GM10847 (cell line): ENCODE measurements around the gene MAP3K20.

Source experiments
- POLR2A ChIP-seq: IDR thresholded peaks from 2 replicates; pipeline ENCODE4 v1.6.1; 2011; ENCODE audit not compliant: insufficient read length; ENCODE audit errors: extremely low read depth

MAP3K20 gene

DNA sequence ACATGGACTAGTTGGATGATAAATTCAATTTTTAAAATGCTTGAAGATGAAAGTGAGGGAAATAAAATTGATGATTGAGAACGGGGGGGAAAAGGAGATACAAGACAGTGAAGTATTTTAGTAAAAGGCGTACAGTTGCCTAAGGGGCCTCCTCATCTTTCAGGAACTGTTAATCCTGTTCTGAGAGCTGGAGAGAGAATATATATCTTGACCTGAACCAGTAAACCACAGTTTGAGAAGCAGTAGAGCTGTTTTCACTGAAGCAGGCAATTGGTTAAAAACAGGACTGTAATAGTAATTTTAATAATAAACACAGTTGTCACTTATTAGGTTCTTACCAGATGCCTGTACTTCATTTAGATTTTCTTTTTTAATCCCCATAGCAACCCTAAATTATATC is 137.5 kb downstream of the MAP3K20 start:
- no peak for TF ChIP-seq POLR2A

DNA sequence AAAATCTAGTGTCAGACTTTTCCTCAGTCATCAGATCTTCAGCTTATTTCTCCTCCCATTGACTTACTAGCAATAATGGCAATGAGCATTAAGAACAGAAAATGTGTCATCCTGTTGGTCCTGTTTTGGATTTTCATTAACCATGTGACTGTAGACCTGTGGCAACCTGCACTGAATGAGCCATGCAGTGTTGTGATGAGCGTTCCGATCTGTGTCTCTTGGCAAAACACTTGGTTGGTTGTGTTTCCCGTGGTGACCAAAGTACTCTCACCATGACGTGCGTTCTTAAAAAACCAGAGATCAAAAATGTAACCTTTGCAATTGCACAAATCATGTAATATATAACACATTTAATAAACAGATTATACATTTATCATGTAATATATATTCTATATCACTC is 138.6 kb downstream of the MAP3K20 start:
- no peak for TF ChIP-seq POLR2A

DNA sequence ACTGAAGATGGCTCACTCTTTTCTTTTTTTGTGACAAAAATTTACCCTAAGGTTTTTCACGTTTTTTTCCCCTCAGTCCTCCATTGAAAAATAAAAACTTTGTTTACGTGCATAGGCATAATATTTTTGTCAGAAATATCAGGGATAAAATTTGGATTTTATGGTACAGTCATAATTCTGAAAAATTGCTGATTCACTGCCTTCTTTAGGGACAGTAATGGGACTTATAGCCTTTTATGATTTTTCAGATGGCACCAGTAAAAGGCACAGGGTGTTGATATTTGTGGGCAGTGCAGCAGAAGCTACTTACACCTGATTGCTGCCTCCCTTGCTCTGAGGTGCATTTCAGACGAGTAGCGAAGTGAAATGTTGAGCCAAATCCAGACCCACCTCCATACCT is 139.7 kb downstream of the MAP3K20 start:
- TF ChIP-seq POLR2A, result no peak

DNA sequence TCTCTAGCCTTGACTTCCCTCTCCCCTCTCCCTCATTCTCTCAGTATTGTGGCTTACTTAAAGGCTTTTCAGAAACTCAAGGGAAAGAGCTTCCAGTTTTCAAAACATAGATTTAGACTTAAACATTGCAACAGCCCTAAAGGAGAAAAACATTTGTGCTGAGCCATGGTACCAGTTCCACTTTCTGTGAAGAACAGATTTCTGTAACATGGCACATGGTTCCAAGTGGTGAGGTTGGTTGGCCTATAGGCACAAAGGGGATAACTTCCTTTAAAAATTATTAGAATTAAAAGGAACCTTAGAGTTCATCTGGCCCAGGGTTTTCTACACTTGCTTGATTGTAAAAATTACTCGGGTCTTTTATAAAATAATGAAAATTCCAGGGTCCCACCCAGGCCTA is 140.4 kb downstream of the MAP3K20 start:
- TF ChIP-seq POLR2A, result no peak

DNA sequence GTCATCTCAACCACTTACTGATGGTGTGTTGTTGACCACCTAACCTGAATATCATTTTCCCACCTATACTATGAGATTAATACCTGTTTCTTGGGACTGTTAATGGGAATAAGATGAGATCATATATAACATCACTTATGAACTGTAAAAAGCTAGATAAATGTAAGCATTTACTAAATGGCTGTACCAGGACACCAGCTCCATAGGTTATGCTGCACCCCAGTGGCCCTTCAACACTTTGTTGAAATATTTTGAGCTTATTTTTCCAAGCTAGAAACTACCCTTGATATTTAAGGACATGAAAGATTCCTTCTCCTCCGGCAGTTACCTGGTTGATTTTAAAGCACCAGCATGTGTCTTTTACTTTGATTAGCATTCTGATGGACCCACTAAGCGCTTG is 141.0 kb downstream of the MAP3K20 start:
- no peak for TF ChIP-seq POLR2A

DNA sequence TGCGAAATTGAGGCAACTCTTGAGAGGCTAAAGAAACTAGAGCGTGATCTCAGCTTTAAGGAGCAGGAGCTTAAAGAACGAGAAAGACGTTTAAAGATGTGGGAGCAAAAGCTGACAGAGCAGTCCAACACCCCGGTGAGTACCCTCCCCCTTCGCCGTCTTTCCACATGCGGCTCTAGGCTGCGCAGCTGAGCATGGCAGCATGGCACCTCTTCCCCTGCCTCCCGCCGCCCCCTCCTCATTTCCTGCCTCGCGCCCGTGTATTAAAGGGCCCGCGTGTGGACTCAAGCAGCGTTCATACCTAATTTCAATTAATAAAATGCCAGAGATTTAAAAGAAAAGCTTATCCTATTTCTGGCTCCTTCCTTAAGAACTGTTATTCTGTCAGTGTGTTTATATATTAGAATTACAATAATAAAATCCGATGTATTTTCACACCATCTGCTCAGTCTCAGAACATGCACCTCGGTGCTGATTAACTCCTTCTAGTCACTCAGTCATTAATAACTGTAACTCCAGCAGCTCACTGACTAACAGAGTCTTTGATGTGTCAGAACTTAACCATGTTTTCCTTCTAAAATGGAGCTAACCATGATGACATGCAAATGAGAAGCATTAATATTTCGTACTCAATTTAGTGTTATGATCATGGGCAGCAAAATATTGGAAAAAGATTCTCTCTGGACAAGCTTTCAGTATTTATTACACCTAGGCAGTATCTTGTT is 141.6 kb downstream of the MAP3K20 start:
- TF ChIP-seq POLR2A, result no peak

DNA sequence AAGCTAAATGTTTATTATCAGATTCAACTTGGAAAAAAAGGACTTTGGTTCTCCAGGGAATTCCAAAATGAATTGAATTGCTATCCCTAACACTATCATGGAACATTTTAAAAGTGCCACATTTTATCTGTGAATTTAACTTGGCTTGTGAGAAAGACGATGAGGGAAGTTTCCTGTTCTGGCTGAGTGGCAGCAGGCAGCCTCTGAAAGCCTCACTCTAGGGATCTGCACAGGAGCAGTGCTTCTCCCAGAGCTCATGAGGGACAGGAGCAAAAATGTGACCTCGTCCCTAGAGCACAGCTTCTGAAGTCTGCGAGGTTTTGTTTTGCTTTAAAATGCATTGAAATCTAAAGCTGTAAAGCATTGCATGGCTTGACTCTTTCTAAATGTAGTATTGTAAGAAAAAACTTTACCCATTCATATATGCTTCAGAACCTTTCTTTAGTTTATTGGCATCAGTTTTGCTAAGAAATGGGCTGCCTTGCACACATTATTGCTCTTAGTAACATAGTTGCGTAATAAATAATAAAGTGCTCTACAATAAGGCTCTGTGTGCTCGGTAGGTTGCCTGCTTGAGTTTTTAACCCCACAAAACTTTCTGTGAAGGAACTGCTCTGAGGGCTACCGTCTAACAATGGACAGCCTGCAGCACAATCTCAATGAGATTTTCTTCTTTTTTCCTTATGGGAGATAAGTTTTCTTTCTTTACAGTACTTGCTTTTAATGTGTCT is 142.8 kb downstream of the MAP3K20 start:
- no peak for TF ChIP-seq POLR2A

DNA sequence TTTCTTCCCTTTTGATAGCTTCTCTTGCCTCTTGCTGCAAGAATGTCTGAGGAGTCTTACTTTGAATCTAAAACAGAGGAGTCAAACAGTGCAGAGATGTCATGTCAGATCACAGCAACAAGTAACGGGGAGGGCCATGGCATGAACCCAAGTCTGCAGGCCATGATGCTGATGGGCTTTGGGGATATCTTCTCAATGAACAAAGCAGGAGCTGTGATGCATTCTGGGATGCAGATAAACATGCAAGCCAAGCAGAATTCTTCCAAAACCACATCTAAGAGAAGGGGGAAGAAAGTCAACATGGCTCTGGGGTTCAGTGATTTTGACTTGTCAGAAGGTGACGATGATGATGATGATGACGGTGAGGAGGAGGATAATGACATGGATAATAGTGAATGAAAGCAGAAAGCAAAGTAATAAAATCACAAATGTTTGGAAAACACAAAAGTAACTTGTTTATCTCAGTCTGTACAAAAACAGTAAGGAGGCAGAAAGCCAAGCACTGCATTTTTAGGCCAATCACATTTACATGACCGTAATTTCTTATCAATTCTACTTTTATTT is 145.6 kb downstream of the MAP3K20 start:
- no peak for TF ChIP-seq POLR2A

DNA sequence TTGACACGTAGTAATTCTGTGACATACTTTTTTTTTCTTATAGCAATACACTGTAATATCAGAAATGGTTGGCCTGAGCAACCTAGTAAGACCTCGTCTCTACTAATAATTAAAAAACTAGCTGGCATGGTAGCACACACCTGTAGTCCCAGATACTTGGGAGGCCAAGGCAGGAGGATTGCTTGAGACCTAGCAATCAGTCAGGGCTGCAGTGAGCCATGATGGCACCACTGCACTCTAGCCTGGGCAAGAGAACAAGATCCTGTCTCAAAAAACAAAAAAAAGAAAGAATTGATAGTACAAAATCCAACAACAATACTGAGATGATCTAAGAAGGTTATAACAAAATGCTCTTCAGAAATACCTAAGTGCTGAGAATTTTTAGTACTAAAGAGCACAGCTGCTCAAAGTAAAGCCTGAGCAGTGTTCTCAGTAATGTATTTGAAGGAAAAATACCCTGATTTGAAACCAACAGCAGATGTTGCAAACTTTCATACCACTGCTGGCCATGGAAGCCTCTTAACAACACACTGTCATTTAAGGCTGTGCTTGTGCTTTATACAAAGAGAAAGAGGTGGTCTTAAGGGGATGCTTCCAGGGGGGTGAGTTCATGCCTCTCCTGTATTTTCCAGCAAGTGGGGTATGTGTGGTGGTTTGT is 146.4 kb downstream of the MAP3K20 start:
- TF ChIP-seq POLR2A, result no peak

DNA sequence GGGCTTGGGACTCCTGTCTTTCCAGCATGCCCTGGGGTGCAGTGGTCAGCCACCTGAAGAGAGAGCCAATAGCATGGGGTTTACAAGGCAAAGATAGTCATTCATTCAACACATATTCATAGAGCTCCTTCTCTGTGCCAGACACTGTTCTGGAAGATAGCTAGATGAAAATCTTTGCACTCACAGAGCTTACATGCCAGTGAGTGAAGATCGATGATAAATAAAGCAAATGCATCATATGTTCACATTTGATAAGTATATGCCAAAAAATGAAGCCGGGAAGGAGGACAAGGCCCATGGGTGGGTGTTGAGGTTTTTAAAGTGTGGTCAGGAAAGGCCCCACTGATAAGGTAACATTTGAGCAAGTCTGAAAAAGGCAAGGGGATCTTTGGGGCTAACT is 148.2 kb downstream of the MAP3K20 start:
- no peak for TF ChIP-seq POLR2A

DNA sequence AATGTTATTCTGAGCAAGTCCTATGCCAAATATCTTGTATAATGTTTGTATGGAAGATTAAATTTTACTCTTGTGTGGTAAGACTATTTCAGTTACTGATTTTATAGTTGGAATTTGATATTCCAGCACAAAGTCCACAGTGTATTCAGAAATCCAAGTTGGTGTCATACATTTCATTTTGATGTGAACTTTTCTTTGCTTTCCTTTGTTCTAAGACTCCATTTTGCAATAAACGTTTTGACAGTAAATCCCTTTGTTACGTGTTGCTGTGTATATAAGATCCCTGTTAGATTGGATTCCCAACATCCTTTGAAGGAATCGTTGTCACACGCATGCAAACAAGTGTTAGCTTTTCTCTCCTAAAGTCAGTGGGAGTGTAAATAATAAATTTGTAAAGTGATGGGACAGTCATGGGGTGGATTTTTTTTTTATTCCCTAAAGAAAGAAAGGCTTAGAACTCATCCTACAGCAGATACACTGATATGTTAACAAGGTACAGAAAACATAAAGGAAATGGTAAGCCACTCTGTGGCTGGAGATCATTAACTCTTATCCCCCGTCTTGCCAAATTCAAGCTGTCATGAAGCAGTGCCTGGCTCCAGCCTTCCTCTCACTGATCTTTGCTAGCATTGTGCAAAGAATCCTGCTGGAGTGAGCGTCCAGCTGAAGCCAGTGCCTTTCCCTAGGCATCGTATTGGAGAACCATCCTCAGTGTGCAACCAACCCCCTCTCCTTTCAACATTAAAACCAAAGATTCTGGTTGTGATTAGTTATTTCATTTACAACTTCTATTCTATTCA is 151.5 kb downstream of the MAP3K20 start:
- TF ChIP-seq POLR2A, result no peak

DNA sequence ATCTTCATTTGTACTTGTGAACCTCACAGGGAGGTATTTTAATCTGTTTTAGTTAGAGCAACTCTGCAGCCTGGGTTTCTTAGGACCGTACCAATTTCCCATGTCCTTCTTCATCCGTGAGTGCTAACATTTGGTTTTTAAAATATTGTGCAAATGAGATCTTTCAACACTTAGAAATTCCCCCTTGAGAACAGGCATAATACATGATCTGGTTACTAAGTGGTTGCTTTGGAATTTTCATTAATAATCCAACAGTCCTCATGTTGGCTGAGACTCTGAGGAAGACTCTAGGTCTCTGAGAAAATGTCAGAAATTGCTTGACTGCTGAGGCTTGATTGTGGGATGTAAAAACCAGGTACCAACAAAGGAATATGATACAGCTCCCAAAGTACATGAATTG is 153.4 kb downstream of the MAP3K20 start:
- TF ChIP-seq POLR2A, result no peak

DNA sequence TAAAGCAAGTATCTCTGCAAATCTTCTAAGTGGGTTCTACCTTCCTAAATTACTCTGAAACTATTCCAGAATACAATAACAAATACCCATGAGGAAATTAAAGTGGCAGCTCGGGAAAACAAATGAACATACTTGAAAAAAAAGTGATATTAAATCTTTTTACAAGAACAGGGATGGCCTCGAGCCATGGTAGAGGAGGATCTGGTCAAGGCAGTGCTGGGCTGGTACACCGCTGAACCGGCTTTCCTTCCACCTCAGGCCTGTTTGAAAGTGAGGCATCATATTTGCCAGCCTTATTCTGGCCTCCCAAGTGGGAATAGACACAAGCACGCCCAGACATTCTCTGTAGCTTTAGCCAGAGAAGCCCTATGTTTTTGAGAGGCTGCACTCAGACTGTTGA is 154.5 kb downstream of the MAP3K20 start:
- TF ChIP-seq POLR2A, result no peak

DNA sequence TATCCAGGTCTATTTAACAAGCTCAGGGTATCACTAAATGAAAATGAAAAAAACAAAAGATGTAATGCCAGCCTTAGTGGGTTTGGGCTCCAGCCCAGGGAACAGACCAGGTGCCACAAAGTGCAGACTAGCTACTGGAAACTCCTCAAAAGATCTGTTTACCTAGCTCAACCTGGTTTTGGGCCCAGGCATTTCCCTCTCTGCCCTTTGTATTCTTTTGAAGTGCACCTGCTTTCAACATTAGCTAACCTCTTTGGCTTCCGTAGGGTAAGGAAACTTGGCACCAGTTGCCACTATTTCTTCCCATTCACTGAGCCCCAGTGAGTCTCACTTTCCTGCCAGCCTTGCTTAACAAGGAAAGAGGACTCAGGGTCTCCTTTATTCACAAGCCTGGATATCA is 155.4 kb downstream of the MAP3K20 start:
- TF ChIP-seq POLR2A, result no peak

DNA sequence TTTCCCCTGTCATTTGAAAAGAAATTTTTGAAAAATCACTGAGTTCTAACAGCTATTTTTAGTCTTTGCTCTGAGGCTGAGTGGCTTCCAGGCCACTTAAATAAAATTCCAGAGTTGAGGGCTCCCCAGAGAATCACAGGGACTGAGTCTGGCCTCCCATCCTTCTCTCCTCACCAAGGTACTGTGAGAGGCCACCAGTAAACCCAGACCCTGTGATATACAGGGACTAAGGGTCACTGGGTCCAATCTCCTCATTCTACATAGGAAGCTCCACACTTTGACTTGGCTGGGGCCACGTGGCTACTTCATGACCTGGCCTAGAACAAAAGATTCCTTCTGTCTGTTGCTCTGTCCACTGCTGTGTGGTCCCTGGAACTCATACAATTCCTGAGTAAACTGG is 155.8 kb downstream of the MAP3K20 start:
- no peak for TF ChIP-seq POLR2A
